ENCODE results near the gene DACH1.

DNA sequence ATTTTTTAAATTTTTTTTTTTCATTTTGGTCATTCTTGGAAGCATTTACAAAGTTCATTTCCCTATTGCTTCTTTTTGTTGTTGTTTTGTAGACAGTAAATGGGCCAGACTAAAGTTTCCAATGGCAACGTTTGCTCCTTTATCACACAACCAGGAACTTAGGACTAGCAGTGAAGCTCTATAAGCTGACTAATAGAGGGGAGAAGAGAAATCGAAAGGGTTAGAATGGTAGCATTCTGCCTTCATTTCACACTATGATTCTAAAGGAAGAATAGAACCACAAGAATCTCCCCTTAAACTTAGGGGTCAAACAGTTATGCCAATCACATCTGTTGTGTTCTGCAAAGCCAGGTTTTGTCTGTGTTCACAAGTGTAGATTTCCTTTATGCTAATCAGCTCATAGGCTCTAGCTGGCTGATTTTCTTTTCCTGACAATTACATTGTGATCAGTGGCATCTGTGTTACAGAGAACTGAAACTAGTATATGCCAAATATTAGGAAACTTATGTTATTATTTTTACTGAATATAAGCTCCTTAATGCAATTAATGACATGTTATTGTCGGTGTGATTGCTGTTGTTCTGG lies 467.3 kb downstream of the DACH1 start:
- TF ChIP-seq BACH2 (CRISPR knock-in tag; IDR thresholded peaks at IDR 0.05; ENCODE audit: borderline replicate concordance) (no peak), RARB (CRISPR knock-in tag; IDR thresholded peaks at IDR 0.05) (no peak), ZNF70 (CRISPR knock-in tag; IDR thresholded peaks at IDR 0.05) (no peak), ZFP3 (CRISPR knock-in tag; IDR thresholded peaks at IDR 0.05) (no peak)

Measured in SK-N-SH treated with all-trans-retinoic acid at 6 μM for 48 hours (cell line).